Measurements from ENCODE around the gene ARMC12. TPM values are rescaled to one million over a fixed set of nuclear protein-coding genes. Genes with fewer than 3 reads are reported as not detected.

ARMC12 gene
- total and polyA plus RNA-seq, 4 donors: 0.20 to 1.1 (median 0.76) TPM

DNA sequence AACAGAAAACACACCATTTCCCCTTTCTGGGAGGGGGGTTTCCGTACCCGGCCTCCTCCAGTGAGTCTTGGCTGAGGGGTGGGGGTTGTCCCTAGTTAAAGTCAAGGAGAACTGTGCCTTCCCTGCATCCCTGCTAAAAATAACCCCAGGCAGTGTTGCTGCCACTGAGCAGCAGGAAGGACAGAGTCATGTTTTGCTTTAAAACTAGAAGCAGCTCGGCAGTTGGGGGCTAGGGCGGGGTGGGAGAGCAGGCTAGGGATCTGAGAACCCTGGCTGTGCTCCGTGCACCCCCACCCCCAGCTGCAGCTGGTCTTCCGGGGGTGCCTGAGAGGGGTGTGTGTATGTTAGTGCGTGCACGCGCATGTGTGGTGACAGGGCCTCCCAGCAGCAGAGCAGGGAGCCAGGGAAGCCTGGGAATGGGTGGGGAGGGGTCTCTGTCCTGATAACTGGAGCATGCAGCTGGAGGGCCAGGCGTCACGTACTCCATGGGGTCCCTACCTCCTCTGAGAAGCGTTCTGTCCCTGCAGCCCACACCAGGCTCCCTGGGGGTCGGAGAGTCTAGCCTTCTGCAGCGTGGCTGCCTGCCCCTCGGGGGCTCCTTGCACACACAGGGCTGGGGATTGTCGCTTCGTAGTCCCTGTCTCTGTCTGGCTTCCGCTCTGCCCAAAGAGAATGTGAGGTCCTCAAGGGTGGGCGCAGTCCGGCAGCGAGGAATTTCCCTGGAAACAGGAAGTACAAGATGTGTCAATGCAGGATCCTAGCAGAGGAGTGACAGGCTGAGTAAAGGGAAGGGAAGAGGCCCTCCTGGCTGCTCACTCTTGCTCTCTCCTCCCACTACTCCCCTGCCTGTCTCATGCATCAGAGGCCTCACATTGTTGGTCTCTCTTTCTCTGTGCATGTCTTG lies 16.8 kb upstream of the ARMC12 start:
- TF ChIP-seq, protein P1, sequence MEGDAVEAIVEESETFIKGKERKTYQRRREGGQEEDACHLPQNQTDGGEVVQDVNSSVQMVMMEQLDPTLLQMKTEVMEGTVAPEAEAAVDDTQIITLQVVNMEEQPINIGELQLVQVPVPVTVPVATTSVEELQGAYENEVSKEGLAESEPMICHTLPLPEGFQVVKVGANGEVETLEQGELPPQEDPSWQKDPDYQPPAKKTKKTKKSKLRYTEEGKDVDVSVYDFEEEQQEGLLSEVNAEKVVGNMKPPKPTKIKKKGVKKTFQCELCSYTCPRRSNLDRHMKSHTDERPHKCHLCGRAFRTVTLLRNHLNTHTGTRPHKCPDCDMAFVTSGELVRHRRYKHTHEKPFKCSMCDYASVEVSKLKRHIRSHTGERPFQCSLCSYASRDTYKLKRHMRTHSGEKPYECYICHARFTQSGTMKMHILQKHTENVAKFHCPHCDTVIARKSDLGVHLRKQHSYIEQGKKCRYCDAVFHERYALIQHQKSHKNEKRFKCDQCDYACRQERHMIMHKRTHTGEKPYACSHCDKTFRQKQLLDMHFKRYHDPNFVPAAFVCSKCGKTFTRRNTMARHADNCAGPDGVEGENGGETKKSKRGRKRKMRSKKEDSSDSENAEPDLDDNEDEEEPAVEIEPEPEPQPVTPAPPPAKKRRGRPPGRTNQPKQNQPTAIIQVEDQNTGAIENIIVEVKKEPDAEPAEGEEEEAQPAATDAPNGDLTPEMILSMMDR (IDR thresholded peaks at IDR 0.05; ENCODE audit: control extremely low read depth, extremely low read depth): no peak
- peak overlapping the region in 1 of 2 donors; percentile 64 for H3K9ac ChIP-seq (ENCODE audit: insufficient read depth in 1 of 2, low read length in 2 of 2)
- peak overlapping the region; percentile 81 to 89 for H3K27ac ChIP-seq (ENCODE audit: low read depth in 1 of 2, low read length in 1 of 2)
- H3K36me3 ChIP-seq (ENCODE audit: control insufficient read depth in 4 of 4, insufficient read depth in 4 of 4, low read length in 4 of 4): no peaks in the 10 kb centered on the region
- H3K4me1 ChIP-seq (ENCODE audit: control insufficient read depth in 5 of 5, insufficient read depth in 5 of 5, low read length in 5 of 5): peaks cover 3 to 36% (median 25%) of the 10 kb centered on the region in 5 donors
- no peak overlapping the region for H3K4me3 ChIP-seq
- H3K27me3 ChIP-seq (ENCODE audit: control insufficient read depth in 3 of 3, insufficient read depth in 3 of 3, low read length in 2 of 3): no peaks in the 10 kb centered on the region
- DNase-seq: peak; percentile 85 to 93 (median 86)
- peak; percentile 68 for ATAC-seq (ENCODE audit: insufficient read depth, low FRiP score)
- no peaks in the 10 kb centered on the region for H3K9me3 ChIP-seq (ENCODE audit: control insufficient read depth in 4 of 4, insufficient read depth in 3 of 4, low read length in 3 of 4)
- WGBS, 2 donors: 8 to 27% methylated on average over 19 to 21 of the region's 21 CpGs

DNA sequence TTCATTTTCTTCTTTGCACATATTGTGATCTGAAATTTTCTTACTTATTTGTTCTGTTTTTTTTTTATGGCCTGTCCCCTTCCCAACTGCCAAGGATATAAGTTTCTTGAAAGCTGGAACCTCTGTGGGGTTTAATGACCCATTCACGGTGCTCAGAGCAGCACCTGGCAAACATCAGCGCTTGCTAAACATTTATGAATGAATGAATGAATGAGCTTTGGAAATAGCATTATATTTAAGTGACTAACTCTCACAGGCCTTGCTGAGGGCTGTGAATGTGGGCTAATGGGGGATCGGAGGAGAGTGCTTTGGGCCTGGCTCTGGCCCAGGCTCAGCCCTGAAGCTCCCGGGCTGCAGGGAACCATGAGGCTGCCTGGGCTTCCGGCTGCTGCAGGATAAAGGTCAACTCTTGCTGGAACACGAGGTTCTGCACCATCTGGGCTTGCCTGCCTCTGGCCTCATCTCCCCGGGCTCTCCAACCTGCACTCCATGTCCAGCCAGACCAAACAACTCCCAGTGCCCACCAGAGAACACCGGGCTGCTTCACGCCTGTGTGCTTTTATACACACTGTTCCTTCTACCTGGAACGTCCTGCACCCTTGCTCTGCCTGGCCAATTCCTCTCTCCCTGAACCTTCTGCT lies 14.6 kb upstream of the ARMC12 start:
- ATAC-seq (ENCODE audit: insufficient read depth, low FRiP score) (no peak), DNase-seq (no peak)
- no peak overlapping the region for H3K4me3 ChIP-seq
- peak overlapping the region; percentile 10 to 20 for H3K27ac ChIP-seq (ENCODE audit: low read depth in 1 of 2, low read length in 1 of 2)
- no peaks in the 10 kb centered on the region for H3K9me3 ChIP-seq (ENCODE audit: control insufficient read depth in 4 of 4, insufficient read depth in 3 of 4, low read length in 3 of 4)
- H3K27me3 ChIP-seq (ENCODE audit: control insufficient read depth in 3 of 3, insufficient read depth in 3 of 3, low read length in 2 of 3): no peaks in the 10 kb centered on the region
- no peaks in the 10 kb centered on the region for H3K36me3 ChIP-seq (ENCODE audit: control insufficient read depth in 4 of 4, insufficient read depth in 4 of 4, low read length in 4 of 4)
- no peak overlapping the region for H3K9ac ChIP-seq (ENCODE audit: insufficient read depth in 1 of 2, low read length in 2 of 2)
- 81 to 82% methylated on average over 10 of the region's 10 CpGs for WGBS, 2 donors
- H3K4me1 ChIP-seq (ENCODE audit: control insufficient read depth in 5 of 5, insufficient read depth in 5 of 5, low read length in 5 of 5): peaks cover 10 to 53% (median 40%) of the 10 kb centered on the region in 5 donors
- TF ChIP-seq, protein P1 (IDR thresholded peaks at IDR 0.05; ENCODE audit: control extremely low read depth, extremely low read depth): no peak

DNA sequence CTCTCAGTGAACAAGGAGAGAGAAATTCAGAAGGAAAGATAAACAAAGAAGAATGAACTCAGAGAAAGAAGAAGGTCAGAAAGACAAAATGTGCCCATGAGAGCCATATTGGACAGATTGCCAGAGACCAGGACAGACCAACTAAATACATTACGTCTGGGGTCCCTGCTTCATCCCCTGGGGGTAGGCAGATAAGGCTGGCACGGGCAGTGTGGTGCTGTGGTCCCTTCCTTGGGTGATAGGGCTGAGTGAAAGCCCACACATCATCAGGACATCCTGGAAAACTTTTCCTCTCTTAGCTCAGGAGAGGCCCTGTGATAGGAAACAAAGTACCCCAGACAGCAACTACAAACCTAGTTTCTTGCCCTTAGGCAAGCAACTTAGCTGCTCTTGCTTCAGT lies 13.2 kb upstream of the ARMC12 start:
- H3K27ac ChIP-seq (ENCODE audit: low read depth in 1 of 2, low read length in 1 of 2): no peak overlapping the region
- no peak overlapping the region for H3K9ac ChIP-seq (ENCODE audit: insufficient read depth in 1 of 2, low read length in 2 of 2)
- ATAC-seq (ENCODE audit: insufficient read depth, low FRiP score) (no peak), DNase-seq (no peak)
- H3K9me3 ChIP-seq (ENCODE audit: control insufficient read depth in 4 of 4, insufficient read depth in 3 of 4, low read length in 3 of 4): no peaks in the 10 kb centered on the region
- H3K27me3 ChIP-seq (ENCODE audit: control insufficient read depth in 3 of 3, insufficient read depth in 3 of 3, low read length in 2 of 3): no peaks in the 10 kb centered on the region
- no peaks in the 10 kb centered on the region for H3K36me3 ChIP-seq (ENCODE audit: control insufficient read depth in 4 of 4, insufficient read depth in 4 of 4, low read length in 4 of 4)
- TF ChIP-seq, protein P1 (IDR thresholded peaks at IDR 0.05; ENCODE audit: control extremely low read depth, extremely low read depth): no peak
- WGBS, 2 donors: 97 to 100% methylated on average over 2 of the region's 2 CpGs
- H3K4me1 ChIP-seq (ENCODE audit: control insufficient read depth in 5 of 5, insufficient read depth in 5 of 5, low read length in 5 of 5): peaks cover 14 to 50% (median 38%) of the 10 kb centered on the region in 5 donors
- H3K4me3 ChIP-seq: no peak overlapping the region
